LNCaP clone FGC (cell line): ENCODE results near the gene KLF7.

Source experiments
- DNase-seq: peaks from one replicate; pipeline ENCODE4 v3.0.0-alpha.2; 2011; ENCODE audit warnings: low read depth
- H3K4me3 ChIP-seq: 2 replicates; pipeline ENCODE4 v1.5.1; 2011; ENCODE audit warnings: mild to moderate bottlenecking, low read depth, low read length, control low read depth
- CTCF ChIP-seq: IDR thresholded peaks from 2 replicates; pipeline ENCODE4 v1.5.1; 2012; ENCODE audit warnings: mild to moderate bottlenecking; ENCODE audit not compliant: control insufficient read depth, insufficient read depth; ENCODE audit errors: extremely low read depth

KLF7 gene

DNA sequence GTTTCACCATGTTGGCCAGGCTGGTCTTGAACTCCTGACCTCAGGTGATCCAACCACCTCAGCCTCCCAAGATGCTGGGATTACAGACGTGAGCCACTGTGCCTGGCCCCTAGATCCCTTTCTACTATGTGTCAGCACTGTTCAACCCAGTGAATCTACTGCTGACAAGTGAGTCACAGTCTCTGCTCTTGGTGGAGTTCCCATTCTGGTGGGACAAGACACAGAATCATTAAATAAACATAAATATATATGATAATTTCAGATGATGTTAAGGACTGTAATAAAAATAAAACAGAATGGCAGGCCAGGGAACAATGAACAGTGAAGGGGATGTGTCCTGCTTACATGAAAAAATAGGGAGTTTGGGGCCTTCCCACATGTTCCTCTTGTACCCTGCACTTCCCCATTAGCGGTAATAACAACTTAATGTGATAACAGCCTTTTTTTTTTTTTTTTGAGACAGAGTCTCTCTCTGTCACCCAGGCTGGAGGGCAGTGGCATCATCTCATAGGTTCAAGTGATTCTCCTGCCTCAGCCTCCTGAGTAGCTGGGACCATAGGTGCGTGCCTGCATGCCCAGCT lies 114.3 kb downstream of the KLF7 start:
- TF ChIP-seq CTCF = no peak
- H3K4me3 ChIP-seq = no peak overlapping the region
- no peak for DNase-seq

DNA sequence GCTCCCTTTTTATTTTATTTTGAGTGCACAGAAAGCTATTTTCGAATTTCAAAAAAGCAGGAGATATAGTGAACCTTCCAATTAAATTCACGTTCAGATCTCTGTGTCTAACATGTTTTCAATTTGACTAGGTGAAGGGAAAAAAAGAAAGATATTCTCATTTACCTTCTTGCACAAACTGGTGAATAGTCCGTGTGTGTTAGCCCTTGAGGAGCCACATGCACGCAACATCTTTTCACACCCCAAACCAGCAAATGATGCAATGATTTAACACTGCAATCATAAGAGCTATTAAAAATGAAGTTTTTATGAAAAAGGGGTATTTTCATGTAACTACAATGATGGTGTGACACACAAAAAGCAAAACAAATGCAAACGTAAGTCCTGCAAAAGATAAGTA lies 116.6 kb downstream of the KLF7 start:
- H3K4me3 ChIP-seq = no peak overlapping the region
- no peak for DNase-seq
- no peak for TF ChIP-seq CTCF

- TF ChIP-seq CTCF = no peak
- no peak for DNase-seq
These were observed 117.3 kb downstream of the KLF7 start for GRCh38 chr2:207048416-207048815.

GRCh38 chr2:207046724-207047123 lies 119.0 kb downstream of the KLF7 start:
- DNase-seq = no peak
- no peak overlapping the region for H3K4me3 ChIP-seq
- TF ChIP-seq CTCF = no peak

More at GRCh38 chr2:207048416-207048815, 117.3 kb downstream of the KLF7 start:
- H3K4me3 ChIP-seq = no peak overlapping the region

GRCh38 chr2:207045531-207045930 lies 120.2 kb downstream of the KLF7 start:
- no peak for DNase-seq
- TF ChIP-seq CTCF = no peak
- no peak overlapping the region for H3K4me3 ChIP-seq

GRCh38 chr2:207044379-207045362 lies 121.1 kb downstream of the KLF7 start:
- no peak for TF ChIP-seq CTCF
- H3K4me3 ChIP-seq = no peak overlapping the region
- no peak for DNase-seq
